Measurements from ENCODE around the gene BEND3. TPM values are rescaled to one million over a fixed set of nuclear protein-coding genes. Genes with fewer than 3 reads are reported as not detected.

Gene BEND3
- total and polyA plus RNA-seq, 2 of the 8 experiments (the other 6 are each of a cell fraction or from before 2014, with no cell fraction given), result 25.2 to 38.8 TPM

GRCh38 chr6:107019047-107019446 lies 96.3 kb downstream of the BEND3 start:
- 99% methylated on average over 5 of the region's 5 CpGs; no CpG with 5 or more reads in 1 of the 2 experiments for WGBS, 2 experiments (ENCODE audit: extremely low coverage in 1 of 2, insufficient coverage in 1 of 2, insufficient read length in 1 of 2, insufficient replicate concordance in 2 of 2, low coverage in 1 of 2, low lambda C conversion rate in 2 of 2, missing lambda C conversion rate in 1 of 2)
- Histone ChIP-seq H3K79me2 (ENCODE audit: control insufficient read depth in 1 of 2, insufficient read depth in 2 of 2, low read length in 2 of 2) (no peaks in the 10 kb centered on the region), H2BK15ac (ENCODE audit: low read length) (no peak overlapping the region), H3K23me2 (ENCODE audit: low read depth, low read length) (no peaks in the 10 kb centered on the region), H4K8ac (ENCODE audit: extremely low read depth, insufficient read depth, low read length) (no peak overlapping the region), H3K4me2 (ENCODE audit: insufficient read depth in 1 of 2, low read depth in 2 of 2, low read length in 2 of 2) (no peak overlapping the region), H3K4me3 (ENCODE audit: extremely low read depth in 1 of 4, insufficient read depth in 2 of 4, low read depth in 3 of 4, low read length in 4 of 4) (no peak overlapping the region), H2AFZ (ENCODE audit: low read length) (no peak overlapping the region), H3K56ac (replicated peaks; ENCODE audit: insufficient read length, low read depth, low read length) (no peak overlapping the region), H3K79me1 (ENCODE audit: low read depth, low read length) (no peaks in the 10 kb centered on the region), H4K91ac (replicated peaks; ENCODE audit: insufficient read length, low read length) (no peak overlapping the region), H3K14ac (ENCODE audit: insufficient read length) (no peak overlapping the region), H2BK5ac (ENCODE audit: low read depth, low read length) (no peak overlapping the region), H3K18ac (ENCODE audit: extremely low read depth, low read length) (no peak overlapping the region), H2BK20ac (ENCODE audit: low read length) (no peak overlapping the region), H4K5ac (ENCODE audit: insufficient read length, low read depth, low read length) (no peak overlapping the region), H3K9me3 (ENCODE audit: insufficient read depth in 2 of 2, low read depth in 1 of 2, low read length in 1 of 2) (no peaks in the 10 kb centered on the region), H2AK5ac (ENCODE audit: low read depth, low read length) (no peak overlapping the region), H2BK12ac (ENCODE audit: low read depth, low read length) (no peak overlapping the region), H3K23ac (ENCODE audit: insufficient read length) (no peak overlapping the region), H3K36me3 (ENCODE audit: control insufficient read depth in 2 of 4, insufficient read depth in 4 of 4, low read length in 3 of 4) (no peaks in the 10 kb centered on the region), H3K4me1 (replicated peaks in 1 of 4; ENCODE audit: control insufficient read depth in 3 of 4, insufficient read depth in 4 of 4, low read length in 3 of 4) (no peaks in the 10 kb centered on the region), H3K9ac (replicated peaks in 1 of 4; ENCODE audit: extremely low read depth in 1 of 4, low read depth in 3 of 4, low read length in 3 of 4) (no peak overlapping the region), H3K27me3 (replicated peaks in 1 of 4; ENCODE audit: control insufficient read depth in 3 of 4, extremely low read depth in 1 of 4, insufficient read depth in 3 of 4, low read length in 3 of 4) (no peaks in the 10 kb centered on the region), H4K20me1 (replicated peaks in 1 of 2; ENCODE audit: control insufficient read depth in 1 of 2, insufficient read depth in 2 of 2, low read length in 2 of 2) (no peaks in the 10 kb centered on the region), H2BK120ac (replicated peaks; ENCODE audit: low read depth, low read length) (no peak overlapping the region), H3K27ac (ENCODE audit: low read depth, low read length) (no peak overlapping the region), H3K4ac (replicated peaks; ENCODE audit: insufficient read length, low read depth, low read length) (no peak overlapping the region)
- ChIA-PET POLR2A (ENCODE audit: partially characterized antibody) (no interaction called here), CTCF (ENCODE audit: partially characterized antibody) (interaction anchor here (2.1 kb wide), 1 partner anchor 9 kb away, joined by 13 read pairs; the partner anchor contains the start of gene MTRES1)
- DNase-seq (ENCODE audit: low read depth in 1 of 2, low spot score in 2 of 2) (no peak), FAIRE-seq (no peak)
- no peak for TF ChIP-seq SIX5 (IDR thresholded peaks at IDR 0.05; ENCODE audit: low read depth, low read length)
- TF ChIP-seq KDM5A (IDR thresholded peaks at IDR 0.05; ENCODE audit: low read length), result no peak
- no peak for TF ChIP-seq CBX5 (IDR thresholded peaks at IDR 0.05; ENCODE audit: low read depth, low read length)
- no peak for TF ChIP-seq CTCF (IDR thresholded peaks at IDR 0.05; ENCODE audit: control extremely low read depth in 1 of 3, insufficient read depth in 1 of 3, low read depth in 1 of 3, low read length in 3 of 3)
- no peak for TF ChIP-seq CBX8 (IDR thresholded peaks at IDR 0.05; ENCODE audit: borderline replicate concordance, low read depth, low read length)
- TF ChIP-seq, protein P1, sequence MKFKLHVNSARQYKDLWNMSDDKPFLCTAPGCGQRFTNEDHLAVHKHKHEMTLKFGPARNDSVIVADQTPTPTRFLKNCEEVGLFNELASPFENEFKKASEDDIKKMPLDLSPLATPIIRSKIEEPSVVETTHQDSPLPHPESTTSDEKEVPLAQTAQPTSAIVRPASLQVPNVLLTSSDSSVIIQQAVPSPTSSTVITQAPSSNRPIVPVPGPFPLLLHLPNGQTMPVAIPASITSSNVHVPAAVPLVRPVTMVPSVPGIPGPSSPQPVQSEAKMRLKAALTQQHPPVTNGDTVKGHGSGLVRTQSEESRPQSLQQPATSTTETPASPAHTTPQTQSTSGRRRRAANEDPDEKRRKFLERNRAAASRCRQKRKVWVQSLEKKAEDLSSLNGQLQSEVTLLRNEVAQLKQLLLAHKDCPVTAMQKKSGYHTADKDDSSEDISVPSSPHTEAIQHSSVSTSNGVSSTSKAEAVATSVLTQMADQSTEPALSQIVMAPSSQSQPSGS (IDR thresholded peaks at IDR 0.05; ENCODE audit: low read length), result no peak
- TF ChIP-seq RFX5 (IDR thresholded peaks at IDR 0.05; ENCODE audit: borderline replicate concordance, low read depth, low read length), result no peak
- no peak for TF ChIP-seq KDM1A (IDR thresholded peaks at IDR 0.05; ENCODE audit: borderline replicate concordance, low read length)
- no peak for TF ChIP-seq ZNF274 (IDR thresholded peaks at IDR 0.05; ENCODE audit: borderline replicate concordance, extremely low read depth, low read length)
- TF ChIP-seq TEAD4 (IDR thresholded peaks at IDR 0.05; ENCODE audit: low read depth, low read length), result no peak
- TF ChIP-seq CREB1 (IDR thresholded peaks at IDR 0.05), result no peak
